Right lung (tissue), 10 donors: Measurements from ENCODE around the gene S100B. TPM values are rescaled to one million over a fixed set of nuclear protein-coding genes. Genes with fewer than 3 reads are reported as not detected.

ENCODE experiments used
- DNase-seq, 2 donors: peaks; one replicate each; pipeline ENCODE4 v3.0.0-alpha.2; 2013
- long read RNA-seq, 8 donors: transcript quantifications; one replicate each; lab custom pipeline, GENCODE V29; 2026
- polyA plus RNA-seq, 5 donors: library from polyadenylated mRNA; unstranded; fragments of 120-200 nt; gene quantifications; one replicate each; pipeline versions ENCODE4 v1.2.1 to v1.2.3, GENCODE V29; 2013; ENCODE audit warnings: inconsistent platforms in 1 of 5, low replicate concordance in 1 of 5; ENCODE audit not compliant: insufficient read length in 5 of 5, insufficient read depth in 1 of 5

The S100B gene
- polyA plus RNA-seq: 1 to 10 TPM; 1.5 to 3.8 (median 3.0) TPM
- long read RNA-seq, donor 1, transcript S100B-201 (3 exons, 877 nt): major isoform, 6 of 6 reads
- long read RNA-seq, donor 1, partial matches to known transcripts: 0 of 6 reads
- long read RNA-seq, donor 1, other reads (novel, unspliced or antisense): 0 of 6 reads
- long read RNA-seq, donor 2, partial matches to known transcripts: 0 of 1 reads
- long read RNA-seq, donor 2, other reads (novel, unspliced or antisense): 0 of 1 reads
- long read RNA-seq, donor 3, partial matches to known transcripts: 0 of 2 reads
- long read RNA-seq, donor 3, other reads (novel, unspliced or antisense): 0 of 2 reads
- long read RNA-seq, donor 4, partial matches to known transcripts: 0 of 1 reads
- long read RNA-seq, donor 4, other reads (novel, unspliced or antisense): 0 of 1 reads
- long read RNA-seq, donor 5, partial matches to known transcripts: 0 of 3 reads
- long read RNA-seq, donor 5, other reads (novel, unspliced or antisense): 0 of 3 reads
- long read RNA-seq, donor 6, partial matches to known transcripts: 0 of 4 reads
- long read RNA-seq, donor 6, other reads (novel, unspliced or antisense): 0 of 4 reads
- long read RNA-seq, donor 7, partial matches to known transcripts: 0 of 2 reads
- long read RNA-seq, donor 7, other reads (novel, unspliced or antisense): 0 of 2 reads
- long read RNA-seq, donor 8, partial matches to known transcripts: 0 of 1 reads
- long read RNA-seq, donor 8, other reads (novel, unspliced or antisense): 0 of 1 reads

- DNase-seq: no peak
These were observed at the start of gene S100B for GRCh38 chr21:46604975-46605766. Gene S100B (minus strand): TSS chr21:46605082. CDS start chr21:46602415, 2,667 bp downstream.

- DNase-seq: no peak
These were observed 46.2 kb upstream of the S100B start for GRCh38 chr21:46651121-46651520.

- no peak for DNase-seq
These were observed 45.7 kb upstream of the S100B start for GRCh38 chr21:46650476-46651098.

- DNase-seq: no peak
These were observed 44.5 kb upstream of the S100B start for GRCh38 chr21:46649356-46649755.

GRCh38 chr21:46648539-46648938 lies 43.7 kb upstream of the S100B start:
- DNase-seq: no peak

- no peak for DNase-seq
These were observed 41.8 kb upstream of the S100B start for GRCh38 chr21:46646541-46647154.

- DNase-seq: no peak
These were observed 41.0 kb upstream of the S100B start for GRCh38 chr21:46645840-46646239.

GRCh38 chr21:46643379-46644177 lies 38.7 kb upstream of the S100B start:
- no peak for DNase-seq

GRCh38 chr21:46641656-46642055 lies 36.8 kb upstream of the S100B start:
- no peak for DNase-seq

- DNase-seq: peak in 1 of 2 donors; percentile 16
These were observed 34.9 kb upstream of the S100B start for GRCh38 chr21:46639489-46640386.

- DNase-seq: no peak
These were observed 33.3 kb upstream of the S100B start for GRCh38 chr21:46637952-46638746.

- DNase-seq: no peak
These were observed 31.8 kb upstream of the S100B start for GRCh38 chr21:46636550-46637285.

GRCh38 chr21:46636181-46636512 lies 31.3 kb upstream of the S100B start:
- DNase-seq: no peak

GRCh38 chr21:46635324-46636180 lies 30.7 kb upstream of the S100B start, which contains the start of gene PRMT2:
Gene PRMT2 (plus strand): TSS chr21:46635674. CDS start chr21:46636952, 1,278 bp downstream.
- DNase-seq: peak; percentile 99

GRCh38 chr21:46634966-46635323 lies 30.1 kb upstream of the S100B start:
- DNase-seq: peak; percentile 87 to 91

GRCh38 chr21:46634427-46634826 lies 29.5 kb upstream of the S100B start:
- DNase-seq: no peak

- no peak for DNase-seq
These were observed 28.7 kb upstream of the S100B start for GRCh38 chr21:46633566-46633965.
